Stimulated activated CD8-positive, alpha-beta memory T cell treated with anti-CD3 and anti-CD28 coated beads, Interleukin-15, amount 100 ng/mL, for 48 hours (primary cell): Measurements from ENCODE around the gene LAMA2.

Source experiments
- DNase-seq, 2 donors: peaks; one replicate each; pipeline ENCODE4 v3.0.0-alpha.2; 2020; ENCODE audit warnings: low read depth in 2 of 2

Gene LAMA2

DNA sequence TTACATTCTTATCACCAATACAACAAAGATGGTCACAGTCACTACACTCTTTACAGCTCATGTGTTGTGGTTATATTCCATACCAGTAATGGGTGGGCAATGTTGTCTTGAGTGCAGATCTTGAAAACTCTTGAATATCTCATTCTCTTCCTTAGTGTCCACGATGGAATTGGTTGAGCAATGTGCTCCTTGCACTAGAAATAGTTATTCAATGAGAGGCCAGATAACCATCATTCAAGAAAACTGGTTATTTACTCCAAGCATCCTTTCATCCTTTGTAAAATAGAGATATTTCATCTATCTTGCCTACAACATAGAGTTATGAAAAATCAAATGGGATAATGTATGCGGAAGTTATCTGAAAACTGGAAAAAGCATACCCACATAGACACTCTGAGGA is 611.2 kb downstream of the LAMA2 start:
- no peak for DNase-seq

DNA sequence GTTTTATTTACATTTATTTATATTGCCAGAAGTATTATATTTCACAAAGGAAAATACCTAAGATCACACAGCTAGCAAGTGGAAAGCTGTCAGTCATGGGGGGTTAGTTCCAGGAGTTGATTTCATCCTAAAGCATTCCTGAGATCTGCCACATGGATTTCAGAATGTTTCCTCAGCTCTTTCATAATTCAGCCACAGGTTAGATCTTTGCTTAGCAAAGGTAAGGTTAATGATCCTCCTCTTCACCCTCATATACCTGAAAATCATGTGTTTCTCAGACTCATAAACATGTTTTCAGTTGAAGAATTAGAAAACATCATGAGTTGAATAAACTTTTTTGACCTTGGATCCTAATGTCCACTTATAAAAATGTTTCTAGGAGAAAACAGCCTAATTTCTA is 611.6 kb downstream of the LAMA2 start:
- DNase-seq: no peak

DNA sequence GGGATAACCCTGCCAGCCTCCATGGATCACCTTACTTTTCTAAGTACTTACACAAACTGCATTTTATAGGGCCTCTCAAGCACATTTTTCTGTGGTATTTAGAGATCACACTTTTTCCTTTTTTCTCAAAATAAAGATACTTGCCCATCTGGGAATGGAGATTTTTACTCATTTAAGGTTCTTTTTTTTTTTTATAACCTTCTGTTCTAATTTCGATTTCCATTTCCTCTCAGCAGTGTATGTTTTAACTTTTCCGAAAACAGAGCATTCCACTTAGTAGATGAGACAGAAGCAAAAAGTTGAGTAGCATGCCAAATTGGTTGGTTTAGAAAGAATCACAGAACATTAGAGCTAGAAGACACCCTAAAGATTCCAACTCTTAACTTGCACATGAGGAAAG is 612.7 kb downstream of the LAMA2 start:
- DNase-seq: no peak

DNA sequence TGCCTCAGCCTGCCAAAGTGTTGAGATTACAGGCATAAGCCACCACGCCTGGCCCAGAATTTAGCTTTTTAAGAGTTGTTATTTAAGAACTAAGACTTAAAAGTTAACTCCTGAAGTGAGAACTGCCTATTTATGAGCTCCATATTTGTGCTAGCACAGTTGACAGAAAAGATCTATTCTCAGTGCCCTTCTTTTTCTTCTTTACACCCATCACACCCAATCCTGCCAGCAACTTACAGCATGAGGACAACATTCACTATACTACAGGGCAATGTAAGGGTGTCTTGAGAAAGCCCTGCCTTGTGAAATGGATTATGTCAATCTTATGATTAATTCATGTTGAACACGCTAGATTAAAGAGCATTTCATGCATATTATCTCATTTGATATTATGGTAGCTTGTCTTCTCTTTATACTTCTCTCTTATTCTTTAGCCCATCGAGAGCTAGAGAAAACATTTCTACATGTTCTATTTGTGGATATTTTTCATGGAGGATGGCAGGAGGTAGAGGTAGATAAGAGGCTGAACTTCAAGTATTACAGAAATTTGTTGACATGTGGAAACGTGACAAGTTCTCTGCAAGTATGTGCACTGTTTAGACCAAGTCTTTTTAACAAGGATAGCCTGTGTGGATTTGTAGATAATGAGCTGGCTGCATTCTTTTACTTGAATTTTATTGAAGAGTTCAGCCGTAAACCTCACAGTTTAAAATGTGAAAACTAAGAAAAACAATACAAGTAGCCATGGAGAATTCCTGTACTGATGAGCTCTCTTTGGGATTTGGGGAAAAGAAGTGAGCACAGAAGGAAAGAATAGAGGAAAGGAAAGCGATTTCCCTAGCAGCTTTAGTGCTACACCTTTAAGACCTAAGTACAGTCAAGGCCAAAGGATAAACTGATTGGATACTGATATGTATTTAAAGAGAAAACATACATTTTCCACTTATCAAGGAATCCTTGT is 614.8 kb downstream of the LAMA2 start:
- DNase-seq: no peak

DNA sequence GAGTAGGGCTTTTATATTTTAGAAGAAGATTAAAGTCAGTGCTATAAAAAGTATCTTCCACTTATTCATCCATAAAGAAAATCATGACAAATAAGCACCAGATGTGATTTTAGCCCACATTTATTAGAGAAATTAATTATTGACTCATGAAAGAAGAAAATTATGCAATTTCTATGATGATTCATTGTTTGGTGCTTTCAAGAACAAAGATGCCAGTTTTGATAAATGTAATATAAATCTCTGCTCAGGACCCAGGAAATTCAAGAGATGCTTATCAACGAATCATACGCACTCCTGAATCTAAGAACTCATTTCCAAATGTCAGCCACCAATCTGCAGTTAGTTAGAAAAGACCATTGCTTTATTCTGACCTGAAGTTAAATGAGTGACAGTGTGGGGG is 615.6 kb downstream of the LAMA2 start:
- no peak for DNase-seq

DNA sequence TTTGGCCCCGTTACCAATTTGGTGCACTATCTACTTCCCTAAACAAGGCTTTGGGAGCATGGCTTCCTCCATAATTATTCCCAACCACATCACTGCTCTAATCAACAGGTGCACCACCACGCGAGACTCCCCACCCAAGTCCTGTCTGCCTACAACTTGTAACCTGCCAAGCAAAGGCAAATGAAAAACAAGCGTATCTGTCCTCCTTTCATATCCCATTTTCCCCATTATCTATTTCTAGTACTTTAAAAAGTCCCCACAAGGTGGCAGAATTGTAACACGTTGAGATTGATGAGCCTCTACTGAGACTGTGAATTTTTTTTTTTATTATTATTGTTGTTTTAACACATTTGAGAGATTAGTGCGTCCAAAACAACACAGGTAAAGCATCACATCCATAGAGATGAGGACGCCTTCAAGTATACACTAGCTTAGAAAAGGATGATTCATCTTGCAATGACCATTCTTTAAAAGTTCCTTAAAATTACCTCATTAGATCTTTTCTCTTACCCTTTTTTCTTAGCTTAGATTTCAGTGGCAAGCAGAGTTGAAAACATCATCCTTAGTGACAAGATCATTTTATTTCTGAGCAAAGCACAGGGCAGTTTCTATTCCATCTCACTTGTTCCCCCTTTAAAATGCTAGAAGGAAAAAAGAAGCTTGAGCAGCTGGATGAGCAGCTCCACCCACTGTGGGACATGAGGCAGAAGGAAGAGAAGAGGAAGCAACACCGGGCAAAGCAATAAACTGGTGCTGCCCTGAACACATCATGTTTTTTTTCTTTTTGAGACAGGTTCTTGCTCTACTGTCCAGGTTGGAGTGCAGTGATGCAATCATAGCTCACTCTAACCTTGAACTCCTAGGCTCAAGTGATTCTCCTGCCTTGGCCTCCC is 616.3 kb downstream of the LAMA2 start:
- no peak for DNase-seq

DNA sequence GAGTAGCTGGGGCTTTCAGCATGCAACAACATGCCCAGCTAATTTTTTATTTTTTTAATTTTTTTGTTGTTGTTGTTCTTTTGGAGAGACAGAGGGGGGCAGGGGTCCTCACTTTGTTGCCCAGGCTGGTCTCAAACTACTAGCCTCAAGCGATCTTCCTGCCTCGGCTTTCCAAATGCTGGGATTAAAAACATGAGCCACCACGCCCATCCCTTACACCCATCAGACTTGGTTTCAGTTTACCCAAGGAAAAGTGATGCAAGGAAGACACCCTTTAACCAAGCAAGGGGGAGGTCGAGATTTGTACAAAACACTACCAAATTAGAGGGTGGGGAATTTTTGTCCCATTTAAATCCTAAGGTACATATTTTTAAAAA is 616.9 kb downstream of the LAMA2 start:
- no peak for DNase-seq

DNA sequence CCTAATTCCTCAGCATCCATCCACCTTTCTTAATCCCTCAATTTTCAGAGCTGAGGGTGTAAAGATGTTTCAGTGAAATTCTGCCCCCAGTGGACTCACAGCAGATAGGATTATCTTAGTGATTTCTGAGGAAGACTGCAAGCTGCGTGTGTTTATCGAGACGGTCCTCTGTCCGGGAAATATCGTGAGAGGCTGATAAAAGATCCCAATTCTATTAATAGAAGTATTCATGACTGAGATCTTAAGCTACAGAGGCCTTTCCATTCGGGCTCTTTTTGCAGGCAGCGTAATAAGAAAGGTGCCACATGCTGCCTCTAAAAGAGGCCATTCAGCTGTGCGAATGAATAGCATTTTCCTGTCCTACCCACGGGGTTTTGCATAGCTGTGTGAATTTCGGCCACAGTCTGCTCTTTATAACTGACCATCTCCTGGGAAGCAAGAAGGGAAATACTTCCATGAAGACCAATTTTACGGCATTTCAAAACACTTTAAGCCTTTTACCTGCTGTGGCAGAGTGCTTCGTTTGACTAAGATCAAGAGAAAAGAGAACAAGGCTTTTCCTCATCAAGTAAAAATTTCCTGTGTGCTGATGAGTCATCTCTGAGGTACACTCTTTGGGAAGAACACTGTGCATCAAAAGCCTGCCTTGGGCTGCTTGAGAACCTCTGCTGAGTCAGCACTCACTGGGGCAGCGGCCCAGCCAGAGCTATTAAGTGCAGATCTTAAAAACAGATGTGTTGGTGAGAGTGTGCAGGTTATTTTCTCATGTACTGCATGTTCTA is 618.2 kb downstream of the LAMA2 start:
- DNase-seq: no peak

DNA sequence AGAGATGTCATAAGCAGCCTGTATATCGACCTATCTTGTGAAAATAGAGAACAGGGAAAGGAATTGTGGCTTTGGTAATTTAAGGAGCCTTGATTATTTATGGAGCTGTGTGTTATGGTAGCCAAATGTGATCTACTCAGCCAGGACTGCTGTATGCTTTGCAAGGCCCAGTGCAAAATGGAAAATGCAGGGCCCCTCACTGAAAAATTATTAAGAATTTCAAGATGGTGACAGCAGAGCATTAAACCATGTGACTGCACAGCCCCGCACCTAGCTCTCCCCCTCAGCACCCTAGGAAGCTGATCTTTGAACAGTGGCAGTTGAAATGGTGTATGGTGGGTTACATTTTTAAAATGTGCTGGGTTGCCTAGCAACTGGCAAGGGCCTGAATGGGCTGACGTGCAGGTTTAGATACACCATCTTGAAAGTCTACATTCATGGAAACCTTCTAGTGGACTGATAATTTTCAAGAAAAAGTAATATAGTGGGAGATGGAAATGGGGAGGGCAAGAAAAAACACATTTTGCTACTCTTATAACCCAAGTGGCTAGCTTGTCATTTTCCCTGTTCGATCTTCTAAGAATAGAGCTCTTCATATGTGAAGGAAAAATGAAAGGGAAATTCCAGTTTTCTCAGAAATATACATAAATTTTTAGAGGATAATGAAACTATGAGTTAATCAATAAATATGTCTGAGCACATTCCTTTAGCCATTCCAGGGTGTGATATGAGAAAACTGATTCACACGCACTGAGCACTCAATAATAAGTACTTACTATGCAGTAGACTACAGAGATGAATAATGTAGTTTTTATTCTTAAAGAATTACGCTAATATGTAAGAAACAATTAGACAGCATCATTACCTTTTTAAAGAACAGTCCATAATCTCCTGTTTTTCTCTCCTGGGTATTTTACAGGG is 619.1 kb downstream of the LAMA2 start:
- DNase-seq: no peak

DNA sequence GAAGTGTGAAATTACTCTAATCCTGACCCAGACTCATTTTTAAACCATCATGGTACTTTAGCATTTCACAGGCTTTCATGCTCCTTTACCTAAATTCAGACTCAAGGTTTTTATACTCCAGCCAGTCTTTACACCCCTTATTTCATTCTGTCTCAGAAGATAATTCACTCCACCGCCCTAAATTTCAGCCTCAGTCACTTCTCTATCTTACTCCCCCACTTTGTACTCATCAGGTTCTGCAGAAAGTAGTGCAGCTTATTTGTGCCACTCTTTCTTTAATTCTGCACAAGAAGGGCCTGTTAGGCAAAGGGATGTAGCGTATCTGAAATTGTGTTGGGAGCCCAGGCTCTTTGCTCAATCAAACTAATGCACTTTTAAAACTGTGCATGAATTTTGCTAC is 621.5 kb downstream of the LAMA2 start:
- no peak for DNase-seq

DNA sequence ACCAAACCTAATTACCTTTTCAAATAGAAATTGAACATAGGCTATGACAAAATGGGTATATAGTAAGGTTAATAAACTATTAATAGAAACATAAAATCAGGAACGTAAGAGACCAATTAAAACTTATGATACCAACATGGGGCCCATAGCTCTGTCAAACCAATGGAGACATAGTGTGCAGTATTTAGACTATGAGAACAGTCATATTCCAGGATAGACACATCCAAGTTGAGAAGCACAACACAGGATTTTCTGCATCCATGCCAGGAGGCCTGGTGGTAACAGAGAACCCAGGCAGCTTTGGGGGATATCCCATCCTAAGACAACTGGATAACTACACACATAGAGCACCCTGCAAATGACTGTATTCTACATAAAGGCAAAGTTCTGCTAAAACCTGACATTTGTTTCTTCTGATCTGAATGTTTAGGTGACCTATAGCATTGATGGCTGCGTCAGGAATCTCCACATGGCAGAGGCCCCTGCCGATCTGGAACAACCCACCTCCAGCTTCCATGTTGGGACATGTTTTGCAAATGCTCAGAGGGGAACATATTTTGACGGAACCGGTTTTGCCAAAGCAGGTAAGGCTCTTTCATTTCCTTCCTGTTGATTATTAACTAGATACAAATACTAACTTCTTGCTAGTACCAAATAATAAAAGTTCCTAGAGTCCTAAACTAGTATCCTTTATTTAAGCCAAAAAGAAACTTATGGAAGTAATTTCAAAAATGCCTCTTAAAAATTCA is 624.3 kb downstream of the LAMA2 start:
- no peak for DNase-seq

DNA sequence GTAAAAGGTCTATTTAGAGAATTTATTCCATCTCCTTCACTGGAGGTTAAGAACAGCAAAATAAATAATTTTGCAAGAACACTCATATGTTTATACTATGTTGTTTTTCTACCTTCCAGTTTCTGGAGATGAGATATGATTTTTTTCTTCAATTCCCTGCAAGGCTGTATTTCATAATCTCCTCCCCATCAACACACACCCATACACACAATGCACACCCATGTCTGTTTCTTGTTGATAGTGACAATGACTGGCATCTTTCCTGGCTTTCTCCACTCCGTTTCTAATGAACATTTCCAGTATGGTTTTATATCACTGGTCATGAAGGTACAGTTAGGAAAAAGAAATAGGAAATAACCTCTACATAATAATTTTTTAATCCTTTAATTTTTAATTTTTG is 624.9 kb downstream of the LAMA2 start:
- no peak for DNase-seq

DNA sequence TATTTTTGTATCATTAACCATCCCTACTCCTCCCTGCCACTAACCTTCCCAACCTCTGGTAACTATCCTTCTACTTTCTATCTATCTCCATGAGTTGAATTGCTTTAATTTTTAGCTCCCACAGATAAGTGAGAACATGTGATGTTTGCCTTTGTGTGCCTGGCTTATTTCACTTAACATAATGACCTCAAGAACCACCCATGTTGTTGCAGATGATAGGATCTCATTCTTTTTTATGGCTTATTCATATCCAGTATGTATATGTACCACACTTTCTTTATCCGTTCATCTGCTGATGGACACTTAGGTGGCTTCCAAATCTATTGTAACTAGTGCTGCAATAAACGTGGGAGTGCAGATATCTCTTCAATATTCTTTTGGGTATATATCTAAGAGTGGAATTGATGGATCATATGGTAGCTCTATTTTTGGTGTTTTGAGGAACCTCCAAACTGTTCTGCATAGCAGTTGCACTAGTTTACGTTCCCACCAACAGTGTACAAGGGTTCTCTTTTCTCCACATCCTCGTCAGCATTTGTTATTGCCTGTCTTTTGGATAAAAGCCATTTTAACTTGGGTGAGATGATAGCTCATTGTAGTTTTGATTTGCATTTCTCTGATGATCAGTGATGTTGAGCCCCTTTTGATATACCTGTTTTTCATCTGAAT is 625.7 kb downstream of the LAMA2 start:
- no peak for DNase-seq

DNA sequence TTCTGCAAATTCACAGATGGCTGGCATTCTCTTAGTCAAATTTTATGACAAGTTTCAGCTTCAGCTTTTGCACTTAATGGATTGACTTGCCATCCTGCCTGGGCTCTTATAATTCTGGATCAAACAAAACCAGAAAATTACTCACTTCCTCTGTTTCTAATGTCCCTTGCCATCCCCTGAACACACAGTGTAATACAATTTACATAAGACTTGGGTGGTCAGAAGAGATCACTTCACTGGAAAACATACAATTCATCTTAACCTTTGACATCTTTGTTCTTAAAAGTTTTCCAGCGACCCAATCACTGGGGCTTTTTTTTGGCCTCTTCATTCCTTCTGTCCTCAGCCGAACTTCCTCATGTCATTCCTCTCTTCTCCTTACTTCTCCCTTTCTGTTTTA is 628.0 kb downstream of the LAMA2 start:
- DNase-seq: no peak

DNA sequence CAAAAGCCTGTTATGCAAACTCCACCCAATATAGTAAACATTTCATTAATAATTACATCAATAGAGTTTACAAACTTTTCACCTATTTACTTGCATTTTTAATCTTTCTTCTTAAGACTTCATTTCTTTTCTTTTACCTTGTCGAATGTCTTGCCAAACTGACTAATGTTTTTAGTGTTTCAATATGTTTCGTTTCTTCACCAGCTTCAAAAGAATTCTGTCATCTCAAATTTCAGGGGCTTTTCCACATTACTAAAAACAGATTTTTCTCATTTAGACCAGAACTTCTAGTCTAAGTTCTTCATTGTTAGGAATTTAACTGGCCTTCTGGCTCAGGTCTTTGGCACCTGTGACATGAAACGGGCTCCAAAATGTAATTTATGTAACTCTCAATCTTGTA is 630.5 kb downstream of the LAMA2 start:
- no peak for DNase-seq

DNA sequence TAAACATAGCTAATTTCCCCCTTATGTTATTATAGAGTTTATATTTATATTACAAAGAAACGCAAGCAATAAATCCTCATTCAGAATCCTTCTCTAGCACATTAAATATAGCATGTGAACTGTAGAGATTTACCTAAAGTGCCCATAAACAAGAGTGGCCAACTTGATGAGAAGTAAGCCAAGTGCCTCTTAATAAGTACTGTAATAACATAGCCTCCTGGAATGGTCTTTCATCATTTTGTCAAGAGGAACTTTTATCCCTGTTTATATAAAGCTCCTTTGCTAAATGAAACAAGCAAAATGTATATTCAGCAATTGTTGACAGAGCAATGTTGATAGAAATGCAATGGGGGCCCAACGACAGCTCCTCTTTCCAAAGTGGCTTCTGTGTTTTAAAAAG is 632.1 kb downstream of the LAMA2 start:
- no peak for DNase-seq

DNA sequence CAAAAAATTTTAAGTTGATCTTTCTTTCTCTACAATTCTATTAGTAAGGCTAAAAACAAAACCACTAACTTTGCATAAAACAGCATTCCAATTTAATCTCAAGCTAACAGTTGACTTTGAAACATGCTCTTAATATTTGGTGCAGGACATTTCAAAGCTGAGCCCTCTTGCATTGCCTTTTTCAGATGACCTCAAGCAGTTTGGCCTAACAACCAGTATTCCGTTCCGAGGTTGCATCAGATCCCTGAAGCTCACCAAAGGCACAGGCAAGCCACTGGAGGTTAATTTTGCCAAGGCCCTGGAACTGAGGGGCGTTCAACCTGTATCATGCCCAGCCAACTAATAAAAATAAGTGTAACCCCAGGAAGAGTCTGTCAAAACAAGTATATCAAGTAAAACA is 633.1 kb downstream of the LAMA2 start:
- no peak for DNase-seq

DNA sequence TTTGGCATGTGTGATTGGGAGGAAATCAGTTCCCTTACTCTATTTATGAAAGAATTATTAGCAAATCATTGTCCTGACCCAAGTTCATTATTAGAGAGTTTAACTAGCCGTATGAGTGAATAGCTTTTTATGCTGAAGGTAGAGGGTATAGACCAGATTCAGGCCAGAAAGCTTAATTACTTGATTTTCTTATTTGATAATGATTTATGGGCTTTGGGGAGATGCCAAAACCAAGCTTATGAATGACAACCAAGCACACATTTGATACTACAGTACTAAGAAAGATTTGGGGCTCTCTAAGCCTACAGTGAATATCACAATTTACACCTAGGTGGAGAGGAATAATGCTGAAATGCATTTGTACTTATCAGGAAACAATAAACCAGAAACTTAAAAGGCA is 633.8 kb downstream of the LAMA2 start:
- no peak for DNase-seq

DNA sequence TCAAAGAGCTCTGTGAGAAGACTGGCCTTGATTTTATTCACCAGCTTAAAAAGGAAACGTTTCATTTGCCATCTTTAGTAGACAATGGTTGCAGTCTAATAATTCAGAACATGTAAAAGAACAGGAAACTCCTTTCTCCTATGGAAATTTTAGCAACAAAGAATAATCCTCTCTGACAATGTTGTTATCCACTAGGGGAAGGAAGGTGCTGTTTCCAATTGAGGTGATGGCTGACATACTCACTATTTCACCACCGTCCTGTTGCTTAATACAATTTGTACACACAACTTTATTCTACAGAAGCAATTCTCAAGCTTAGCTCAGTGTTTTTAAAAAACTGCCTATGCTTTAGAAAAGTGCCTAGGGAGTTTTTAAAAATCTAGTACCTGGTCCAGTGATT is 634.4 kb downstream of the LAMA2 start:
- no peak for DNase-seq

DNA sequence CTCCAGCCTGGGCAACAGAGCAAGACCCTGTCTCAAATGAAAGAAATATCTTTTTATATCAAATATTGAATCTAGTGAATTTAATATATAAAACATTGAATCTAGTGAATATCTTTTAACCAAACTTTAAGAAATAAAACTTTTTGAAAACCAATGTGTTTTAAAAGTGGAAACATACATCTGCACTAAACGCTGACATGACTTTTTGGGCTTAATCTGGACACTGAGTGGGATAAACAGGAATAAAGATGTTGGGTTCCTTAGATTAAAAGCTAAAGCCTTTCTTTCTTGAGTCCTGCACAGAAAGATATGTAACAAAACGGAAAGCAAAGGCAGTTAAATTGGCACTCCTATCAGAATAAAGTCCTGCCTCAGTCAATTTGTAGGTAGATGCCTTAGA is 636.8 kb downstream of the LAMA2 start:
- DNase-seq: no peak
